Measurements from ENCODE around the gene ETV3. TPM values are rescaled to one million over a fixed set of nuclear protein-coding genes. Genes with fewer than 3 reads are reported as not detected.

Gene ETV3
- total and polyA plus RNA-seq, 2 of the 13 experiments (the other 11 are each of a cell fraction or from before 2014, with no cell fraction given) = 4.2 to 5.8 TPM

DNA sequence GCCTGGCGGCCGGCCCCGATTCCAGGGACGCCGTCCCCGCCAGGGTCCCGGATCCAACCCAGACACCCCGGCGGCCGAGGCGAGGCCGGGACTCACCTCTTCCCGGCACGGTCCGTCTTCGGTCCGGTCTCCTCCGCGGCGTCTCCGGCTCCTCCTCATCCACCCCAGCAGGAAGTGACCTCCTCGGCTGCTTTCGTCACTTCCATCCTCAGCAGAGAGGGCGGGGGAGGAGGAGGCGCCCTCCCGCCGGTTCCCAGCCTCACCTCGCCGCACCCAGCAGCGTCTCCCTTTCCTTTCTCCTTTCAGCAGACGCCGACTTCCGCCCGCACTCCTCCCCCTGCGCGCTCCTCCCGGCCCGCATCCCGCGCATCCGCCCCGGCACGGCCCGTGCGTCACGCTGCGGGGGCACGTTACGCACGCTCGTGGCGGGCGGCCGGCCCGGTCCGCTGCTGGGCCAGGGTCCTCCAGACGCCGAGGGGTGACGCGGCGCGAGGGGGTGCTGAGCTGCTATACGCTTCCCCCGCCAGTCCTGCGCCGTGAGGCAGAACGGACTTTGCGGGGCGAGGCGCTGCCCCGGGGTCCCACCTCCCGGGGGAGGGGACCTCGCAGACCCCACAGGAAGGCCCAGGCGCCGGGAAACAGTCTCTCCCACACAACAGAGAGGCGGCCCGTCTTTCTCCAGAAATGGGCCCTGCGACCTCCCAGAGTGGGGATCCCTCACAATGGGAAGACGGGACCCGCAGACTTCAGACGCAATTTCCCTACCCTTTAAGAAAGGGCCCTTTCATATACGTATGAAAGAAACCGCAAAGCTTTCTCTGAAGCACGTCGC, at the start of gene ETV3 (continued):
- TF ChIP-seq, protein P1, sequence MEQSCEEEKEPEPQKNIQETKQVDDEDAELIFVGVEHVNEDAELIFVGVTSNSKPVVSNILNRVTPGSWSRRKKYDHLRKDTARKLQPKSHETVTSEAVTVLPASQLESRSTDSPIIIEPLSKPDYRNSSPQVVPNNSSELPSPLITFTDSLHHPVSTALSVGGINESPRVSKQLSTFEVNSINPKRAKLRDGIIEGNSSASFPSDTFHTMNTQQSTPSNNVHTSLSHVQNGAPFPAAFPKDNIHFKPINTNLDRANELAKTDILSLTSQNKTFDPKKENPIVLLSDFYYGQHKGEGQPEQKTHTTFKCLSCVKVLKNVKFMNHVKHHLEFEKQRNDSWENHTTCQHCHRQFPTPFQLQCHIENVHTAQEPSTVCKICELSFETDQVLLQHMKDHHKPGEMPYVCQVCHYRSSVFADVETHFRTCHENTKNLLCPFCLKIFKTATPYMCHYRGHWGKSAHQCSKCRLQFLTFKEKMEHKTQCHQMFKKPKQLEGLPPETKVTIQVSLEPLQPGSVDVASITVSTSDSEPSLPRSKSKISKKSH (CRISPR knock-in tag; IDR thresholded peaks at IDR 0.05; ENCODE audit: borderline replicate concordance) = no peak
- TF ChIP-seq ZNF777 (CRISPR knock-in tag; IDR thresholded peaks at IDR 0.05) (peak; percentile 22; the same call in 1 of the 2 replicates), RFX1 (IDR thresholded peaks at IDR 0.05) (no peak), ZNF552 (CRISPR knock-in tag; IDR thresholded peaks at IDR 0.05; ENCODE audit: borderline replicate concordance) (0 out of 2 replicates have a peak, but pooled peaks have one; percentile 48), ZNF30 (CRISPR knock-in tag; IDR thresholded peaks at IDR 0.05) (peak; percentile 91; the same call in 1 of the 2 replicates), KDM1A (CRISPR knock-in tag; IDR thresholded peaks at IDR 0.05) (no peak), ZNF737 (CRISPR knock-in tag; IDR thresholded peaks at IDR 0.05; ENCODE audit: borderline replicate concordance) (no peak), MED8 (CRISPR knock-in tag; IDR thresholded peaks at IDR 0.05; ENCODE audit: insufficient replicate concordance) (peak; percentile 87)
- TF ChIP-seq, protein P2, sequence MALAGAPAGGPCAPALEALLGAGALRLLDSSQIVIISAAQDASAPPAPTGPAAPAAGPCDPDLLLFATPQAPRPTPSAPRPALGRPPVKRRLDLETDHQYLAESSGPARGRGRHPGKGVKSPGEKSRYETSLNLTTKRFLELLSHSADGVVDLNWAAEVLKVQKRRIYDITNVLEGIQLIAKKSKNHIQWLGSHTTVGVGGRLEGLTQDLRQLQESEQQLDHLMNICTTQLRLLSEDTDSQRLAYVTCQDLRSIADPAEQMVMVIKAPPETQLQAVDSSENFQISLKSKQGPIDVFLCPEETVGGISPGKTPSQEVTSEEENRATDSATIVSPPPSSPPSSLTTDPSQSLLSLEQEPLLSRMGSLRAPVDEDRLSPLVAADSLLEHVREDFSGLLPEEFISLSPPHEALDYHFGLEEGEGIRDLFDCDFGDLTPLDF (CRISPR knock-in tag; IDR thresholded peaks at IDR 0.05) = no peak
- TF ChIP-seq, protein P3, sequence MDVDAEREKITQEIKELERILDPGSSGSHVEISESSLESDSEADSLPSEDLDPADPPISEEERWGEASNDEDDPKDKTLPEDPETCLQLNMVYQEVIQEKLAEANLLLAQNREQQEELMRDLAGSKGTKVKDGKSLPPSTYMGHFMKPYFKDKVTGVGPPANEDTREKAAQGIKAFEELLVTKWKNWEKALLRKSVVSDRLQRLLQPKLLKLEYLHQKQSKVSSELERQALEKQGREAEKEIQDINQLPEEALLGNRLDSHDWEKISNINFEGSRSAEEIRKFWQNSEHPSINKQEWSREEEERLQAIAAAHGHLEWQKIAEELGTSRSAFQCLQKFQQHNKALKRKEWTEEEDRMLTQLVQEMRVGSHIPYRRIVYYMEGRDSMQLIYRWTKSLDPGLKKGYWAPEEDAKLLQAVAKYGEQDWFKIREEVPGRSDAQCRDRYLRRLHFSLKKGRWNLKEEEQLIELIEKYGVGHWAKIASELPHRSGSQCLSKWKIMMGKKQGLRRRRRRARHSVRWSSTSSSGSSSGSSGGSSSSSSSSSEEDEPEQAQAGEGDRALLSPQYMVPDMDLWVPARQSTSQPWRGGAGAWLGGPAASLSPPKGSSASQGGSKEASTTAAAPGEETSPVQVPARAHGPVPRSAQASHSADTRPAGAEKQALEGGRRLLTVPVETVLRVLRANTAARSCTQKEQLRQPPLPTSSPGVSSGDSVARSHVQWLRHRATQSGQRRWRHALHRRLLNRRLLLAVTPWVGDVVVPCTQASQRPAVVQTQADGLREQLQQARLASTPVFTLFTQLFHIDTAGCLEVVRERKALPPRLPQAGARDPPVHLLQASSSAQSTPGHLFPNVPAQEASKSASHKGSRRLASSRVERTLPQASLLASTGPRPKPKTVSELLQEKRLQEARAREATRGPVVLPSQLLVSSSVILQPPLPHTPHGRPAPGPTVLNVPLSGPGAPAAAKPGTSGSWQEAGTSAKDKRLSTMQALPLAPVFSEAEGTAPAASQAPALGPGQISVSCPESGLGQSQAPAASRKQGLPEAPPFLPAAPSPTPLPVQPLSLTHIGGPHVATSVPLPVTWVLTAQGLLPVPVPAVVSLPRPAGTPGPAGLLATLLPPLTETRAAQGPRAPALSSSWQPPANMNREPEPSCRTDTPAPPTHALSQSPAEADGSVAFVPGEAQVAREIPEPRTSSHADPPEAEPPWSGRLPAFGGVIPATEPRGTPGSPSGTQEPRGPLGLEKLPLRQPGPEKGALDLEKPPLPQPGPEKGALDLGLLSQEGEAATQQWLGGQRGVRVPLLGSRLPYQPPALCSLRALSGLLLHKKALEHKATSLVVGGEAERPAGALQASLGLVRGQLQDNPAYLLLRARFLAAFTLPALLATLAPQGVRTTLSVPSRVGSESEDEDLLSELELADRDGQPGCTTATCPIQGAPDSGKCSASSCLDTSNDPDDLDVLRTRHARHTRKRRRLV (CRISPR knock-in tag; IDR thresholded peaks at IDR 0.05) = peak; percentile 79; the same call in 1 of the 2 replicates
- TF ChIP-seq, protein P4, sequence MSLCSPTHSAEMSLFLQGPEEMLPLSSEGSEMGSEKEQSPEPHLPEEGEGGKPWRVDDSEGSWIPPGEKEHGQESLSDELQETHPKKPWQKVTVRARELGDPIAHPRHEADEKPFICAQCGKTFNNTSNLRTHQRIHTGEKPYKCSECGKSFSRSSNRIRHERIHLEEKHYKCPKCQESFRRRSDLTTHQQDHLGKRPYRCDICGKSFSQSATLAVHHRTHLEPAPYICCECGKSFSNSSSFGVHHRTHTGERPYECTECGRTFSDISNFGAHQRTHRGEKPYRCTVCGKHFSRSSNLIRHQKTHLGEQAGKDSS (CRISPR knock-in tag; IDR thresholded peaks at IDR 0.05; ENCODE audit: borderline replicate concordance, low read depth) = peak; percentile 64; the same call in 1 of the 2 replicates
- TF ChIP-seq, protein P5, sequence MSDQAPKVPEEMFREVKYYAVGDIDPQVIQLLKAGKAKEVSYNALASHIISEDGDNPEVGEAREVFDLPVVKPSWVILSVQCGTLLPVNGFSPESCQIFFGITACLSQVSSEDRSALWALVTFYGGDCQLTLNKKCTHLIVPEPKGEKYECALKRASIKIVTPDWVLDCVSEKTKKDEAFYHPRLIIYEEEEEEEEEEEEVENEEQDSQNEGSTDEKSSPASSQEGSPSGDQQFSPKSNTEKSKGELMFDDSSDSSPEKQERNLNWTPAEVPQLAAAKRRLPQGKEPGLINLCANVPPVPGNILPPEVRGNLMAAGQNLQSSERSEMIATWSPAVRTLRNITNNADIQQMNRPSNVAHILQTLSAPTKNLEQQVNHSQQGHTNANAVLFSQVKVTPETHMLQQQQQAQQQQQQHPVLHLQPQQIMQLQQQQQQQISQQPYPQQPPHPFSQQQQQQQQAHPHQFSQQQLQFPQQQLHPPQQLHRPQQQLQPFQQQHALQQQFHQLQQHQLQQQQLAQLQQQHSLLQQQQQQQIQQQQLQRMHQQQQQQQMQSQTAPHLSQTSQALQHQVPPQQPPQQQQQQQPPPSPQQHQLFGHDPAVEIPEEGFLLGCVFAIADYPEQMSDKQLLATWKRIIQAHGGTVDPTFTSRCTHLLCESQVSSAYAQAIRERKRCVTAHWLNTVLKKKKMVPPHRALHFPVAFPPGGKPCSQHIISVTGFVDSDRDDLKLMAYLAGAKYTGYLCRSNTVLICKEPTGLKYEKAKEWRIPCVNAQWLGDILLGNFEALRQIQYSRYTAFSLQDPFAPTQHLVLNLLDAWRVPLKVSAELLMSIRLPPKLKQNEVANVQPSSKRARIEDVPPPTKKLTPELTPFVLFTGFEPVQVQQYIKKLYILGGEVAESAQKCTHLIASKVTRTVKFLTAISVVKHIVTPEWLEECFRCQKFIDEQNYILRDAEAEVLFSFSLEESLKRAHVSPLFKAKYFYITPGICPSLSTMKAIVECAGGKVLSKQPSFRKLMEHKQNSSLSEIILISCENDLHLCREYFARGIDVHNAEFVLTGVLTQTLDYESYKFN (CRISPR knock-in tag; conservative IDR thresholded peaks at IDR 0.05) = peak; percentile 39
- TF ChIP-seq, protein P6, sequence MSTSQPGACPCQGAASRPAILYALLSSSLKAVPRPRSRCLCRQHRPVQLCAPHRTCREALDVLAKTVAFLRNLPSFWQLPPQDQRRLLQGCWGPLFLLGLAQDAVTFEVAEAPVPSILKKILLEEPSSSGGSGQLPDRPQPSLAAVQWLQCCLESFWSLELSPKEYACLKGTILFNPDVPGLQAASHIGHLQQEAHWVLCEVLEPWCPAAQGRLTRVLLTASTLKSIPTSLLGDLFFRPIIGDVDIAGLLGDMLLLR (CRISPR knock-in tag; IDR thresholded peaks at IDR 0.05) = peak; percentile 84
